HG02852 (cell line): ENCODE results near the gene ACTA1.
"Not testable (repeated sequence)": the region's sequence is repeated elsewhere in the genome, so short reads cannot be mapped to it uniquely, and the experiment has no call there.

ENCODE experiments used
- ATAC-seq: cut with Tn5 transposase; IDR thresholded peaks from one replicate; pipeline ENCODE4 v1.9.1; 2021; ENCODE audit warnings: mild to moderate bottlenecking, moderate library complexity; ENCODE audit not compliant: unreplicated experiment

Gene ACTA1

DNA sequence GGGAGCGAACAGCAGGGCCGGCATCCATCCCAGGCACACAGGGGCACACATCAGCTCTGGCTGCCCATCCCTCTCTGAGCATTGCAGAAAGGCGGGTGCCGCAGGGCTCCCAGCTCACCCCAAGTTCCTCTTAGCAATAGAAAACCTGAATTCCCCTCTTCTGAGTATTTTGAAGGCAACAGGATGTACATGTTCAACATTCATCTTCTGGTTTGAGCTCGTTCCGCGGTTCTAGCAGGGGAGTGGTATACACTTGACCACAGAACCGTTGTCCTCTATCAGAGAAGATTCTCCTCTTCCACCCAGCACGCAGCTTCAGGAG lies 23.6 kb downstream of the ACTA1 start:
- ATAC-seq: no peak

DNA sequence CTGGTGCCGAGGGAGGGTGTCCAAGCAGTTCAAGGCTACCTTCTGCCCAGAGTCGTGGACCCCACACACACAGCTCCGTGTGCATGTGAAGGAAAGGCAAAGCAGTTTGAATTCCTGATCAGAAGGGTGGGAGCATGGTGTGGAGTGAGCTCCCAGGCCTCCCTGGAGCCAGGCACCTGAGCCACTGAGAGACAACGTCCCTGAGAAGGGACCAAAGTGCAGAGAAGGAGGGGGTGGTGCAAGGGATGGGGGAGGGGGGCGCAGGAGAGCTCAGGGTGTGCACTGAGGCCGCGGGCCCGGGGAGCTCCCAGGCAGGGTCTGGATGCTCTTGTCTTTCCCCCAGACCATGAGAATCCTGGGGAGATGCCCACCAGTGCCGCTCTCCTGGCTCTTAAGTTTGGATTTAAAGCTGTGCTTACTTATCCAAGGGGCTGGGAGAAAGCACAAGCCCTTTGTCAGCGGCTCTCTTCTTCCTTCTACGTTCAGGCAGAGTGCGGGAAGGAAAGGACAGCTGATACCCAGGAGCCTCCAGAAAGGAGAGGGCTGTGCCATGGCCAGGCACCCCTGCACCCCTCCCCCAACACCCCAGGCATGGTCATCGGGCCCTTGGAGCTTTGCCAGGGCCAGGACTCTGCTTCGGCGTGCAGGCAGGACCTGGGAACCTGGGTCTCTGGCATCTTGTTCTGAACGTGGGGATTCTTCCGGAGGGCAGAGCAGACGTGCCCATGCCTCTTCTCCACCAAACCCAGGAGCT lies 24.1 kb downstream of the ACTA1 start:
- ATAC-seq: no peak

DNA sequence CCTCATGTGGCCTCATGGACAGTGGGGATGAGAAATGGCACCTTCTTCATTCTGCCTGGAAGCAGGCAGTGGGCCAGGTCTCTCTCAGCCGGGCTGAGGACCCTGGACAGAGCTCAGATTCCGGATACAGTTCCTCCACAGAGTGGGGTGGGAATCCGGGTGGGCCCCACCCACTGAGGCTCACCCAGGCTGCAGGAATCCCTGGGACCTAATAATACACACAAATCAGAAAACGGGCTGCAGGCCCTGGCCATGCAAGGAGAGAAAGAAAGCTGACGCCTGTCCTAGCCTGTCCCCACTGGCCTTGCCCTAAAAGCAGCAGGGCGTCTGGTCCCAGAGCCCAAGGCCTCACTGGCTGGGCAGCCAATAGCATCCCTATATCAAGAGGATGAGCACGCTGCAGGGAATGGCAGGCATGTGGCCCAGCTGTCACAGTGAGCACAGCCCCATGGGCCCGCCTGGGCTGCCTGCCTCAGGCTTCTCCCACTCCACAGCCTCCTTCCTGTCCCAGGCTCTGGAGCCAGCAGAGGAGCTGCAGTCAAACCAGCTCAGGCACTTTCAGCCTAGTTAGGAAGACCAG lies 25.3 kb downstream of the ACTA1 start:
- ATAC-seq: no peak

DNA sequence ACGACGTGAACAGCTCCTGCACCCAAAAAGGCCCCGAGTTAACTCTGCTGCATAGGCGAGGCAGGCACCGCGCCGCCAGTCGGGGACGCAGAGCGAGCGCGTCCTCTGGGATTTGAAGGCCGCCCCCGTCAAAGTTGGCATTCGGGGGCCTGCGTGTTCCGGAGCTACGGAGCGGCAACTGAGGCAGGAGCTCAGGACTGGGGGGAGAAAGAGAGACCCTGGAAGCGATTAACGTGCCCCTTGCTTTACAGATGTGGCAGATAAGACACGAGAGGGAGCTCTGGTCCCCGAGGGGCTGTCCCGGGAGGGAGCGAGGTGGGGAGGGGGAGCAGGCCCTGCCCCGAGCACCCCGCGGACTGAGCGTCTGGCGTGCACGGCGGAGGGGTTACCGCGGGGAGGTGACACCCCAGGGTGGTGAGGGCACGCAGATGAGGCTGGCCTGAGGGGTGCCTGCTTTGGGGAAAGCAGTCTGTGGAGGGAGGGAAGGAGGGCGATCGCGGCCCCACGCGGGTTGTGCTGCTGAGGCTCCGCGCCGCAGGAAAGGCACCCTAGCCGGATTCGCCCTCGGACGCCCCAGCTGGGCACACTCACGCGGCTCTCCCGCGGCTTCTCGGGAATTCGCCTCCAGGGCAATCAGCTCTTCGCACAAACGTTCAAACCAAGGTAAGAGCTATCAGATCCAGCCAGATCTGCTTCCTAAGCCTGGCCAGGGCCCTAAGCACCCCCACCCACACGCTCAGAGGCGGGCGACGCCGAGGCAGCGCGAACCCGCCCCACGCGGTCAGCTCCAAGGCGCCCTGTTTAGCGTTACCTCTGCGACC lies 26.5 kb downstream of the ACTA1 start:
- no peak for ATAC-seq

DNA sequence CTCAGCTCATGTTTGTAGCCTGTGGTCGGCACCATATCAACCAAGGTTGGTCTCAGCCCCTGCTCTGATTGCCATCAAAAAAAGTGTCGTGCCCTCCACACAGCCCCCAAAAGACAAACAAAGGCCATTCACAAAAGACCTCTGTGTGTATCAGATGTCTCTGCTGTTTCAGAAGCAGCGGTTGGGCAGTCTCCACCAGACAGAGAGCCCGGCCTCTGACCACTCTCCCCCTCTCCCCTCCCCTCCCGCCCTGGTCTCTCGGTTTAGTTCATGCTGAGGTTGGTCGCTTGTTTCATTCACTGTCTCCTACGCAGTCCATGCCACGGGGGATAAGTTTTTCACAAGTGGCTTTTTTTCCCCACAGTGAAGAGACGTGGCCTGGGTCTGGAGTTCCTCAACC lies 27.1 kb downstream of the ACTA1 start:
- ATAC-seq: no peak

DNA sequence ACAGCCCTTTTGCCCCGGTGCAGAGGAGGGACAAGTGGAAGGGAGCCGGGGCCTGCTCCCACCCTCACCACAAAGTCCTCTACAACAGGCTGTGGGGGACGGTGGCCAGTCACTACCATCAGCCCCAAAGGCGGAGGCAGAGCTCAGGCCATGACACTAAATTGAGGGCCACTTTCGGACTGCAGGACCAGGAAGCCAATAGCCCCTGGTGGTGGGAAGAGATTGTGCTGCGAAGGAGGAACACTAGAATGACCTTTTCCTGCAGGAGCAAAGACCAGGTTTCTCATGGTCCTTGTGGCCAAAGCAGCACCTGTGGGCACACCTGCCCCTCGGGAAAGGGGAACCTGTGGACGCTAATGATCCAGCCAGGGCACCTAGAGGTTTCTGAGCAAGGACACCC lies 30.3 kb downstream of the ACTA1 start:
- no peak for ATAC-seq

DNA sequence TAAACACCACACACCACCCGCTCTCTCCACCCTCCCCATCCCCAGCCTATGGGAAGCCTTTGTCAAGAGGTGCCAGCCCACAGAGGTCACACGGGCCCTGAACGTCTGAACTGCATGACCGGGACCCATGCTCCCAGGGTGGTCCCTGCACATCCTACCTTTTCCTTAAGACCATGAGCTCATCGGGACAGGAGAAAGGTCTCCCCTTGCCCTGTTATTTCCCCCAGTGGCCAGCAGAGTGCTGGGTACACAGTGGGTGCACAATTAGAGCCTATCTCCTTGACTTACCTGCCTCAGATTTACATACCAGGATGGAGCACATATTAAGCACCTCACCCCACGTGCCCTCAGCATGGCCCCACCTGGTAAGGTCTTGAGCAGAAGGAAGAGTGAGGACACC lies 30.9 kb downstream of the ACTA1 start:
- ATAC-seq: no peak

DNA sequence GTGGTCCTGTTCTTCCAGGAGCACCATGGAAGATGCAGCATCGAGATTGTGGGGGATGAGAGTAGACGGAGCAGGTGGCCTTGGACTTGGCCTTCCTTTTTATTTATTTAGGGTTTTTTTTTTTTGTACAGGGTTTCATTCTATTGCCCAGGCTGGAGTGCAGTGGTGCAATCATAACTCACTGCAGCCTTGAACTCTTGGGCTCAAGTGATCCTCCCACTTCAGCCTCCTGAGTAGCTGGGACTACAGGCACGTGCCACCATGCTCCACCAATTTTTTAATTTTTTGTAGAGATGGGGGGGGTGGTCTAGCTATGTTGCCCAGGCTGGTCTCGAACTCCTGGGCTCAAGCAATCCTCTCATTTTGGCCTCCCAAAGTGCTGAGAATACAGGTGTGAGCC lies 31.6 kb downstream of the ACTA1 start:
- not testable (repeated sequence) for ATAC-seq

DNA sequence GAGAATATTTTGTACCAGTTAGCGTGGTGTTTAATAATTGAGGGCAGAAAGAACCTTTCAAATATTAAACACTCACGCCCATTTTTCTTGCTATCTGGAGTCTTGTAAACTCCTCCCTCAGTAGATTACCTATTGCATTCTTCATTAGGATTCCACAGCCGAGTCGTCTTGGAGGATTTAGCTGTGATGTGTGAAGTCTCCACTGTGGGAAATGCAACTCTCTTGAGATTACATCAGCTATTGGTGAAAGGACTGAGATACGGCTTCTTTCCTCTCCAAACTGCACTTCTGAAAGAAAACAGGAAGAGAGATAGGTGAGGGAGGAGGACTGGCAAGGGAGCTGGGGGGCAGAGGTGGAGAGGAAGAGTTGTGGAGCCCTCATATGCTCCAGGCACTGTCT lies 36.1 kb downstream of the ACTA1 start:
- ATAC-seq: no peak

DNA sequence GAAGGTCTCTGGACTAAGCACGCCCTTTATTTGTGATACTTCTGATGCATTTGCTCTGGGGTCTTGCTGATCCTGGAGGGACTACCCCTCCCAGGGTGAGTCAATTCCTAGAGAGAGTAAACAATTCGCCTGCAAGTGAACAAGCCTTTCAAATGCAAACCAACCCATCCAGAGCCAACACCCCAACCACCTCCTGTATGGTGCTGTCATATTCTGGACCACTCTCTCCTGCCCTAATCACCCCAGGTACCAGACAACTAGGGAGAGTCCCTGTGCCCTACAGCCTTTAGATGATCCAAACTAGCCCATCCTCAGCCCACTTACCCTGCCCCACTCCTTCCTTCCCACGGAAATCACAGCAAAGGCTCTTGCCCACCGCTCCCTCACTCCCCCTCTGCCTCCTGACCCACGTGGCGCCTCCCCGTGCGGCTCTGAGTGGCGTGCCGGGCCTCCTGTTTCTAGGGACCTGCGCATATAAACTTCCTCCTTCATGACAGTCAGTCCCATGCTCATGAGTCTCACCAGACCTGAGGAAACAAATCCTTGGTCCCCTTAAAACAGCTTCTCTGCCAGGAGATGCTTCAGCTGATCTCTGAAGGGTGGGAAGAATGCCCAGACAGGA lies 37.2 kb downstream of the ACTA1 start:
- no peak for ATAC-seq

DNA sequence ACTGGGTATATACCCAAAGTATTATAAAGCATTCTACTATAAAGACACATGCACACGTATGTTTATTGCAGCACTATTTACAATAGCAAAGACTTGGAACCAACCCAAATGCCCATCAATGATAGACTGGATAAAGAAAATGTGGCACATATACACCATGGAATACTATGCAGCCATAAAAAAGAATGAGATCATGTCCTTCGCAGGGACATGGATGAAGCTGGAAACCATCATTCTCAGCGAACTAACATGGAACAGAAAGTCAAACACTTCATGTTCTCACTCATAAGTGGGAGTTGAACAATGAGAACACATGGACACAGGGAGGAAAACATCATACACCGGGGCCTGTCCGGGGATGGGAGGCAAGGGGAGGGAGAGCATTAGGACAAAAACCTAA lies 39.4 kb downstream of the ACTA1 start:
- not testable (repeated sequence) for ATAC-seq

DNA sequence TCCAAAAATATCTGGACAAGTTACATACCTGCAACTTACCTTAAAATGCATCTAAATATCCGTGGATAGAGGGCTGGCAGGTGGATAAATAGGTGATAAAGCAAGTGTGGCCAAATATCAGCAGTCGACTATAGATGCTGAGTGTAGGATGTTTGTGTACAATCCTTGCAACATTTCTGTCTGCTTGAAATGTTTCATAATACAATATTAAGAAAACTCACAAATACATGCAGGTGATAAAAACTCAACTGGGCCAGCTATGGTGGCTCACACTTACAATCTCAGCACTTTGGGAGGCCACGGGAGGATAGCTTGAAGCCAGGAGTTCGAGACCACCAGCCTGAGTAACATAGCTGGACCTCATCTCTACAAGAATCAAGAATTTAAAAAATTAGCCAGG lies 41.0 kb downstream of the ACTA1 start:
- ATAC-seq: no peak

DNA sequence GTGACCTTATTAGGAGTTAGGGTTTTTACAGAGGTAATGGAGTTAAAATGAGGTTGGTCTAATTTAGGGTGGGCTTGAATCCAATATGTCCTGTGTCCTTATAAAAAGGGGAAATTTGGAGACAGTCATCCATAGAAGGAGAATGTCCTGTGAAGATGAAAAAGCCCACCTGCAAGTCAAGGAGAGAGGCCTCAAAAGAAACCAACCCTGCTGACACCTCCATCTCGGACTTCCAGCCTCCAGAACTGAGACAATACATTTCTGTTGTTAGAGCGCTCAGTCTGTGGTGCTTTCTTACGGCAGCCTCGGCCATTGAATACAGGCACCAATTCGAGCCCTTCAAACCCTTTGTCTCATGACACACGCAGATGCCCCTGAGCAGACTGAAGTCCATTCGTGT lies 43.8 kb downstream of the ACTA1 start:
- no peak for ATAC-seq

DNA sequence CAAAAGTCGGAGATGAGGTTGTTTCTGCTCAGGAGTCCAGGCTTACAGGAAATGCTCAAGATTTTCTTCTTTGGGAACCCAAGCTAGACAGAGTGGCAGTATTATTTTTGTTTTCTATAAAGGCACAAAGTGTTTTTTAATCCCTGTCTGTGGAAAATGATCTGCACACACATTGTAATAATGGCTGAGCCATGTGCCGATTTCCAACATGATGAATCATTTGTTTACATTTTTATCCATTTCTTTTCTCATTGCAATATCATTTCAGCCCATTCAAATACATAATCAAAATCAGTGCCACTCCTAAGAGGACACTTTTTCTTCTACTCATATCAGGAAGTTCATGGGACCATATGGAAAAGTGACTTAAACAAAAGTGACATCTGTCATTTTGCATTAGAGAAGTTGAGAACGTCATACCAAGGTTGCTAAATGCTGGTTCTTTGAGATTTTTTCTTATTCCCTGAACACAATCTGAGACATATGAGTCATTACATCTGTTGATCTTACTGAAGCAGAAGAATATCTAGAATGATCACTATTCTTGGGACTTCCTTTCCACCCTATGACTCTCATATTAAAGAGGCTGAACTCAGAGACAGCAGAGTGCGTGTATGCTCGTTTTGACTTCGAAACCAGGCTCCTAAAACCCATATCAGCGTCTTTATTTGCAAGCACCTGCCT lies 44.9 kb downstream of the ACTA1 start:
- no peak for ATAC-seq

DNA sequence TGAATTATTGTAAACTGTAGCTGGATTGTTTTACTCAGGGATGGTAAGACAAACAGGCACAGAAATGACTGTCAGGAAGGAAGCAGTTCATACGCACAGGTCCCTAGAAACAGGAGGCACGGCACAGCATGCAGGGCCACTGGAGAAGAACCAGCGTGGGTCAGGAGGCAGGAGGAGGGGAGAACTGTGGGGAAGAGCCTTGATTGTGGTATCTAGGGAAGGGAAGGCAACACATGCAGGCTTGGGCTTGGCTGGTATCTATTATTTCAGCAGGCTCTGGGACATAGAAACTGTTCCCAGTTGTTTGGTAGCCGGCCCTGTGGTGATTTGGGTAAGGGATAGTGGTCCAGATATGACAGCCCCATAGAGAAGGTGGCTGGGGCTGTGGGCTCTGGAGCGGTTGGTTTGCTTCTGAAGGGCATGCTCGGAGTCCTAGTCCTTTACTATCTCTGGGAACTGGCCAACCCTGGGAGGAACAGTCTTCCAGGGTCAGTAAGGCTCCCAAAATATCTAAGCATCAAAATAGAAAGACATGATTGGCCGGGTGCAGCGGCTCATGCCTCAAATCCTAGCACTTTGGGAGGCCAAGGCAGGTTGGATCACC lies 47.9 kb downstream of the ACTA1 start:
- ATAC-seq: no peak

DNA sequence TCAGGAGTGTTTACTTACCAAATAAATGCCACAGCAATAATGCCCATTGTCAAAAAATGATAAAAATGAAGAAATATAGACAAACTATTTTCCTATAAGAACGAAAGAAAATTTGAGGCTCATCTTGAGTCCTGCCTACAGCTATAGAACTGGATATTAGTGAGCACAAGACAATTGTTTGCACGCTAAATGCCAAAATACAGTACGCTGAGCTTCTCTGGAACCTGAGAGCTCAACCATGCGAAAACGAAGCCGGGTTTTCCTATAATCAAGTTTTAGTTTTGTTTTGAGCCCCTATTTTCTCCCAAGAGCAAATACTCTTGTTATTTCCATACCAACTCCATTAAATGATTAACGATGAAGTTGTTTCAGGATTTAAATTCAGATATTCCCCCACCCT lies 49.1 kb downstream of the ACTA1 start:
- no peak for ATAC-seq

DNA sequence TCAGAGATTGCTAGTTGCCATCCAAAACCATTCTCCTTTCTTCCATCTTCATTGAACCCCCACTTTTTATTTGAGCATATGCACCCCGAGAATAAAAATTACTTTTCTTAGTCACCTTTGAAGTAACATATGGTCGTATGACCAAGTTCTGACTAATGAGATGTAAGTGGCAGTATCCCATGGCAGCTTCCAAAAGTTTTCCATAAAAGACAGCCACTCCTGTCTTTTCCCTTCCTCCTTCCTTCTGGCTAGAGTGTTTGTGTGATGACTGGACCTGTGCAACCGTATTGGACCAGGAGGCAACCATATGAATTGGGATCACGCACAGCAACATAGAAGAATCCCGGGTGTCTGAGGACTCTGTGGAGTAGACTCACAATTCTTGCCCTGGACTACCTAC lies 49.9 kb downstream of the ACTA1 start:
- no peak for ATAC-seq

DNA sequence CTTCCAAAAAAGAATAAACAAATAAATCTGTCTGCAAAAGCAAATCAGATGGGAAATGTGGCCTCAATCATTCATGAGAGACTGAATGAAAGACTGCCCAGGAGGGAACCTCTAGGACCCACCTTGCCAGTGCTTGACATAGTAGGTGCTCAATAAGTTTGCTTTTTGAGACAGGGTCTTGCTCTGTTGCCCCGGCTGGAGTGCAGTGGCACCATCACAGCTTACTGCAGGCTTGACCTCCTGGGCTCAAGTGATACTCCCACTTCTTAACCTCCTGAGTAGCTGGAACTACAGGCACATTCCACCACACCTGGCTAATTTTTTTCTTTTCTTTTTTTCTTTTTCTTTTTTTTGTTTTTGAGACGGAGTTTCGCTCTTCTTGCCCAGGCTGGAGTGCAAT lies 50.7 kb downstream of the ACTA1 start:
- ATAC-seq: no peak
